Measurements from ENCODE around the gene LYSMD2. TPM values are rescaled to one million over a fixed set of nuclear protein-coding genes. Genes with fewer than 3 reads are reported as not detected.
A peak's percentile ranks its signal among the peaks of the same experiment; 100 is the strongest.

LYSMD2 gene
- total and polyA plus RNA-seq, 2 experiments from 2014 or later: 5.4 to 5.9 TPM

DNA sequence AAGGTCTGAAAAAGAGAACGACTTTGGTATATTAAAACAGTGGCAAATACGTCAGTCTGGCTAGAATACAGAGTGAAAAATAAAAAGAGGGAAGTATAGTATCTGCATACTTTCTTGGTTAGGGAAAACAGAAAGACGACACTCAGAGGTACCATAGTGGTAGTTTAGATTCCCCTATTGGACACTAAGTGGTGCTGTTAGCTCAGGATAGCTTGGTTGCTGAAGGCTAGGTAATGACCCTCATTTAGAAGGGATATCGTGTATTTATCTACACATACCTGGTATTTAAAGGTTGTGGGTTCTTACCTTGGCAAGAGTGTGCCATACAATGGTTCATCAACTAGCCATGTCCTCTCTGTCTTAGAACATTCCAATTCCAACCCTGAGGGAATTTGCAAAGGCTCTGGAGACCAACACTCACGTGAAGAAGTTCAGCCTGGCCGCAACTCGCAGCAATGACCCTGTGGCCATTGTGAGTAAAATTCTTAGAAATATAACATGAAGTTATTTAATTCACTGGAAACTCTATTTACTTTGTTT, 45.0 kb upstream of the LYSMD2 start:
- DNase-seq (ENCODE audit: low spot score) (peak; percentile 76), ATAC-seq (peak; percentile 90)
- TF ChIP-seq, protein P1, sequence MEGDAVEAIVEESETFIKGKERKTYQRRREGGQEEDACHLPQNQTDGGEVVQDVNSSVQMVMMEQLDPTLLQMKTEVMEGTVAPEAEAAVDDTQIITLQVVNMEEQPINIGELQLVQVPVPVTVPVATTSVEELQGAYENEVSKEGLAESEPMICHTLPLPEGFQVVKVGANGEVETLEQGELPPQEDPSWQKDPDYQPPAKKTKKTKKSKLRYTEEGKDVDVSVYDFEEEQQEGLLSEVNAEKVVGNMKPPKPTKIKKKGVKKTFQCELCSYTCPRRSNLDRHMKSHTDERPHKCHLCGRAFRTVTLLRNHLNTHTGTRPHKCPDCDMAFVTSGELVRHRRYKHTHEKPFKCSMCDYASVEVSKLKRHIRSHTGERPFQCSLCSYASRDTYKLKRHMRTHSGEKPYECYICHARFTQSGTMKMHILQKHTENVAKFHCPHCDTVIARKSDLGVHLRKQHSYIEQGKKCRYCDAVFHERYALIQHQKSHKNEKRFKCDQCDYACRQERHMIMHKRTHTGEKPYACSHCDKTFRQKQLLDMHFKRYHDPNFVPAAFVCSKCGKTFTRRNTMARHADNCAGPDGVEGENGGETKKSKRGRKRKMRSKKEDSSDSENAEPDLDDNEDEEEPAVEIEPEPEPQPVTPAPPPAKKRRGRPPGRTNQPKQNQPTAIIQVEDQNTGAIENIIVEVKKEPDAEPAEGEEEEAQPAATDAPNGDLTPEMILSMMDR (conservative IDR thresholded peaks at IDR 0.05; ENCODE audit: low read depth in 2 of 2): peak; percentile 82 to 91
- no peak for TF ChIP-seq ZNF114 (CRISPR knock-in tag; IDR thresholded peaks at IDR 0.05)
- Histone ChIP-seq H3K27ac (ENCODE audit: low read depth) (no peak overlapping the region), H3K79me2 (replicated peaks; ENCODE audit: insufficient read depth) (no peaks in the 10 kb centered on the region), H3F3A (replicated peaks; ENCODE audit: low read depth) (no peaks in the 10 kb centered on the region), H3K9me2 (ENCODE audit: insufficient read depth) (no peaks in the 10 kb centered on the region), H4K20me1 (replicated peaks; ENCODE audit: insufficient read depth) (no peaks in the 10 kb centered on the region), H3K27me3 (ENCODE audit: insufficient read depth) (no peaks in the 10 kb centered on the region), H3K4me3 (no peak overlapping the region), H3K4me1 (ENCODE audit: insufficient read depth) (no peaks in the 10 kb centered on the region; the same call in 1 of the 2 replicates), H2AFZ (no peak overlapping the region), H3K36me3 (ENCODE audit: insufficient read depth) (no peaks in the 10 kb centered on the region), H3K4me2 (no peak overlapping the region)
- Mint-ChIP-seq H3K9me3 (peaks cover 3% of the 10 kb centered on the region; the same call in 2 of the 3 replicates), H3K4me3 (no peak overlapping the region), H3K4me1 (peaks cover 6% of the 10 kb centered on the region; the same call in 1 of the 3 replicates), H3K27ac (no peak overlapping the region), H3K27me3 (ENCODE audit: insufficient read depth, low read depth, poor library complexity) (no peaks in the 10 kb centered on the region), H3K36me3 (ENCODE audit: low read depth) (peaks cover 11% of the 10 kb centered on the region)

DNA sequence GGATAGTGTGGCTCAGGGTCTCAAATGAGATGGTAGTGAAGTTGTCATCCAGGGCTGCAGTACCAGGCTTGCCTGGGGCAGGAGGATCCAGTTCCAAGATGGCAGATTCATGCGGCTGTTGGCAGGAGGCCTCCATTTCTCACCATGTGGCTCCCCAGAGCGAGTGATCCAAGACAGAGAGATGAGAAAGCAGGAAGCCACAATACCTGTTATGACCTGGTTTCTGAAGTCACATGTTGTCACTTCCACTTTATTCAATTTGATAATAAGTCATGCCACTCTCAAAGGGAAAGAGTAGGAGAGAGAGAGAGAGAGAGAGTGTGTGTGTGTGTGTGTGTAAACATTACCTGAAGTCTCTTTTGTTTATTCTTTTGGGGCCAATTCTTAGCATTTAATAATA, 44.1 kb upstream of the LYSMD2 start:
- Histone ChIP-seq H4K20me1 (replicated peaks; ENCODE audit: insufficient read depth) (no peaks in the 10 kb centered on the region), H3K79me2 (replicated peaks; ENCODE audit: insufficient read depth) (no peaks in the 10 kb centered on the region), H3K27ac (ENCODE audit: low read depth) (no peak overlapping the region), H3F3A (replicated peaks; ENCODE audit: low read depth) (no peaks in the 10 kb centered on the region), H3K4me3 (no peak overlapping the region), H3K4me1 (ENCODE audit: insufficient read depth) (no peaks in the 10 kb centered on the region), H3K27me3 (ENCODE audit: insufficient read depth) (no peaks in the 10 kb centered on the region), H3K4me2 (no peak overlapping the region), H3K9me2 (ENCODE audit: insufficient read depth) (no peaks in the 10 kb centered on the region), H2AFZ (no peak overlapping the region), H3K36me3 (ENCODE audit: insufficient read depth) (no peaks in the 10 kb centered on the region)
- H3K27ac Mint-ChIP-seq: no peak overlapping the region
- DNase-seq (ENCODE audit: low spot score): no peak
- H3K36me3 Mint-ChIP-seq (ENCODE audit: low read depth): peaks cover 9% of the 10 kb centered on the region
- H3K27me3 Mint-ChIP-seq (ENCODE audit: insufficient read depth, low read depth, poor library complexity): no peaks in the 10 kb centered on the region
- H3K4me3 Mint-ChIP-seq: no peak overlapping the region
- H3K4me1 Mint-ChIP-seq: peaks cover 1% of the 10 kb centered on the region; the same call in 1 of the 3 replicates
- TF ChIP-seq NANOG (IDR thresholded peaks at IDR 0.05; ENCODE audit: borderline replicate concordance) (no peak), CREB1 (CRISPR knock-in tag; IDR thresholded peaks at IDR 0.05; ENCODE audit: low read depth) (no peak), JUNB (IDR thresholded peaks at IDR 0.05; ENCODE audit: unreplicated experiment) (no peak), ZNF114 (CRISPR knock-in tag; IDR thresholded peaks at IDR 0.05) (no peak), POLR2AphosphoS5 (IDR thresholded peaks at IDR 0.05; ENCODE audit: low read depth) (no peak), EZH2phosphoT487 (IDR thresholded peaks at IDR 0.05; ENCODE audit: unreplicated experiment) (no peak)
- TF ChIP-seq, protein P2, sequence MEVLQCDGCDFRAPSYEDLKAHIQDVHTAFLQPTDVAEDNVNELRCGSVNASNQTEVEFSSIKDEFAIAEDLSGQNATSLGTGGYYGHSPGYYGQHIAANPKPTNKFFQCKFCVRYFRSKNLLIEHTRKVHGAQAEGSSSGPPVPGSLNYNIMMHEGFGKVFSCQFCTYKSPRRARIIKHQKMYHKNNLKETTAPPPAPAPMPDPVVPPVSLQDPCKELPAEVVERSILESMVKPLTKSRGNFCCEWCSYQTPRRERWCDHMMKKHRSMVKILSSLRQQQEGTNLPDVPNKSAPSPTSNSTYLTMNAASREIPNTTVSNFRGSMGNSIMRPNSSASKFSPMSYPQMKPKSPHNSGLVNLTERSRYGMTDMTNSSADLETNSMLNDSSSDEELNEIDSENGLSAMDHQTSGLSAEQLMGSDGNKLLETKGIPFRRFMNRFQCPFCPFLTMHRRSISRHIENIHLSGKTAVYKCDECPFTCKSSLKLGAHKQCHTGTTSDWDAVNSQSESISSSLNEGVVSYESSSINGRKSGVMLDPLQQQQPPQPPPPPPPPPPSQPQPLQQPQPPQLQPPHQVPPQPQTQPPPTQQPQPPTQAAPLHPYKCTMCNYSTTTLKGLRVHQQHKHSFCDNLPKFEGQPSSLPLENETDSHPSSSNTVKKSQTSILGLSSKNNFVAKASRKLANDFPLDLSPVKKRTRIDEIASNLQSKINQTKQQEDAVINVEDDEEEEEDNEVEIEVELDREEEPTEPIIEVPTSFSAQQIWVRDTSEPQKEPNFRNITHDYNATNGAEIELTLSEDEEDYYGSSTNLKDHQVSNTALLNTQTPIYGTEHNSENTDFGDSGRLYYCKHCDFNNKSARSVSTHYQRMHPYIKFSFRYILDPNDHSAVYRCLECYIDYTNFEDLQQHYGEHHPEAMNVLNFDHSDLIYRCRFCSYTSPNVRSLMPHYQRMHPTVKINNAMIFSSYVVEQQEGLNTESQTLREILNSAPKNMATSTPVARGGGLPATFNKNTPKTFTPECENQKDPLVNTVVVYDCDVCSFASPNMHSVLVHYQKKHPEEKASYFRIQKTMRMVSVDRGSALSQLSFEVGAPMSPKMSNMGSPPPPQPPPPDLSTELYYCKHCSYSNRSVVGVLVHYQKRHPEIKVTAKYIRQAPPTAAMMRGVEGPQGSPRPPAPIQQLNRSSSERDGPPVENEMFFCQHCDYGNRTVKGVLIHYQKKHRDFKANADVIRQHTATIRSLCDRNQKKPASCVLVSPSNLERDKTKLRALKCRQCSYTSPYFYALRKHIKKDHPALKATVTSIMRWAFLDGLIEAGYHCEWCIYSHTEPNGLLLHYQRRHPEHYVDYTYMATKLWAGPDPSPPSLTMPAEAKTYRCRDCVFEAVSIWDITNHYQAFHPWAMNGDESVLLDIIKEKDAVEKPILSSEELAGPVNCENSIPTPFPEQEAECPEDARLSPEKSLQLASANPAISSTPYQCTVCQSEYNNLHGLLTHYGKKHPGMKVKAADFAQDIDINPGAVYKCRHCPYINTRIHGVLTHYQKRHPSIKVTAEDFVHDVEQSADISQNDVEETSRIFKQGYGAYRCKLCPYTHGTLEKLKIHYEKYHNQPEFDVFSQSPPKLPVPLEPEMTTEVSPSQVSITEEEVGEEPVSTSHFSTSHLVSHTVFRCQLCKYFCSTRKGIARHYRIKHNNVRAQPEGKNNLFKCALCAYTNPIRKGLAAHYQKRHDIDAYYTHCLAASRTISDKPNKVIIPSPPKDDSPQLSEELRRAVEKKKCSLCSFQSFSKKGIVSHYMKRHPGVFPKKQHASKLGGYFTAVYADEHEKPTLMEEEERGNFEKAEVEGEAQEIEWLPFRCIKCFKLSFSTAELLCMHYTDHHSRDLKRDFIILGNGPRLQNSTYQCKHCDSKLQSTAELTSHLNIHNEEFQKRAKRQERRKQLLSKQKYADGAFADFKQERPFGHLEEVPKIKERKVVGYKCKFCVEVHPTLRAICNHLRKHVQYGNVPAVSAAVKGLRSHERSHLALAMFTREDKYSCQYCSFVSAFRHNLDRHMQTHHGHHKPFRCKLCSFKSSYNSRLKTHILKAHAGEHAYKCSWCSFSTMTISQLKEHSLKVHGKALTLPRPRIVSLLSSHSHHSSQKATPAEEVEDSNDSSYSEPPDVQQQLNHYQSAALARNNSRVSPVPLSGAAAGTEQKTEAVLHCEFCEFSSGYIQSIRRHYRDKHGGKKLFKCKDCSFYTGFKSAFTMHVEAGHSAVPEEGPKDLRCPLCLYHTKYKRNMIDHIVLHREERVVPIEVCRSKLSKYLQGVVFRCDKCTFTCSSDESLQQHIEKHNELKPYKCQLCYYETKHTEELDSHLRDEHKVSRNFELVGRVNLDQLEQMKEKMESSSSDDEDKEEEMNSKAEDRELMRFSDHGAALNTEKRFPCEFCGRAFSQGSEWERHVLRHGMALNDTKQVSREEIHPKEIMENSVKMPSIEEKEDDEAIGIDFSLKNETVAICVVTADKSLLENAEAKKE (CRISPR knock-in tag; IDR thresholded peaks at IDR 0.05): no peak
- TF ChIP-seq, protein P3, sequence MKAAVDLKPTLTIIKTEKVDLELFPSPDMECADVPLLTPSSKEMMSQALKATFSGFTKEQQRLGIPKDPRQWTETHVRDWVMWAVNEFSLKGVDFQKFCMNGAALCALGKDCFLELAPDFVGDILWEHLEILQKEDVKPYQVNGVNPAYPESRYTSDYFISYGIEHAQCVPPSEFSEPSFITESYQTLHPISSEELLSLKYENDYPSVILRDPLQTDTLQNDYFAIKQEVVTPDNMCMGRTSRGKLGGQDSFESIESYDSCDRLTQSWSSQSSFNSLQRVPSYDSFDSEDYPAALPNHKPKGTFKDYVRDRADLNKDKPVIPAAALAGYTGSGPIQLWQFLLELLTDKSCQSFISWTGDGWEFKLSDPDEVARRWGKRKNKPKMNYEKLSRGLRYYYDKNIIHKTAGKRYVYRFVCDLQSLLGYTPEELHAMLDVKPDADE (IDR thresholded peaks at IDR 0.05): no peak
- peaks cover 3% of the 10 kb centered on the region; the same call in 2 of the 3 replicates for H3K9me3 Mint-ChIP-seq
- no peak for ATAC-seq
